Gastrocnemius medialis (tissue), 4 donors: ENCODE results near the gene NFASC.

Experiments used
- POLR2A ChIP-seq, 2 donors: fragments of 450-650 bp; IDR thresholded peaks; one replicate each; pipeline ENCODE4 v1.6.1; 2017; ENCODE audit warnings: antibody characterized with exemption in 2 of 2, mild to moderate bottlenecking in 2 of 2, moderate library complexity in 2 of 2
- TF ChIP-seq, protein P1 (sequence below), 5 experiments: fragments of 450-650 bp in 3 of 5; fragments of 200-600 bp in 2 of 5; sonication (generic) in 2 of 5; IDR thresholded peaks in 4 of 5; conservative IDR thresholded peaks in 1 of 5; 1 replicate in 4 of 5; 2 replicates in 1 of 5; pipeline ENCODE4 v1.5.1; 2016 to 2019; ENCODE audit warnings: antibody characterized with exemption in 5 of 5, mild to moderate bottlenecking in 3 of 5, moderate library complexity in 3 of 5

GRCh38 chr1:204842892-204843291 lies 27.8 kb upstream of the NFASC start:
- TF ChIP-seq POLR2A (IDR thresholded peaks at IDR 0.05) = no peak
- TF ChIP-seq, protein P1, sequence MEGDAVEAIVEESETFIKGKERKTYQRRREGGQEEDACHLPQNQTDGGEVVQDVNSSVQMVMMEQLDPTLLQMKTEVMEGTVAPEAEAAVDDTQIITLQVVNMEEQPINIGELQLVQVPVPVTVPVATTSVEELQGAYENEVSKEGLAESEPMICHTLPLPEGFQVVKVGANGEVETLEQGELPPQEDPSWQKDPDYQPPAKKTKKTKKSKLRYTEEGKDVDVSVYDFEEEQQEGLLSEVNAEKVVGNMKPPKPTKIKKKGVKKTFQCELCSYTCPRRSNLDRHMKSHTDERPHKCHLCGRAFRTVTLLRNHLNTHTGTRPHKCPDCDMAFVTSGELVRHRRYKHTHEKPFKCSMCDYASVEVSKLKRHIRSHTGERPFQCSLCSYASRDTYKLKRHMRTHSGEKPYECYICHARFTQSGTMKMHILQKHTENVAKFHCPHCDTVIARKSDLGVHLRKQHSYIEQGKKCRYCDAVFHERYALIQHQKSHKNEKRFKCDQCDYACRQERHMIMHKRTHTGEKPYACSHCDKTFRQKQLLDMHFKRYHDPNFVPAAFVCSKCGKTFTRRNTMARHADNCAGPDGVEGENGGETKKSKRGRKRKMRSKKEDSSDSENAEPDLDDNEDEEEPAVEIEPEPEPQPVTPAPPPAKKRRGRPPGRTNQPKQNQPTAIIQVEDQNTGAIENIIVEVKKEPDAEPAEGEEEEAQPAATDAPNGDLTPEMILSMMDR (IDR thresholded peaks at IDR 0.05 in 4 of 5, conservative IDR thresholded peaks at IDR 0.05 in 1 of 5) = no peak
